Eye (tissue), 1 donor: Measurements from ENCODE around the gene PRPF6.
A peak's percentile ranks its signal among the peaks of the same experiment; 100 is the strongest.

Experiments used
- DNase-seq: peaks from one replicate; pipeline ENCODE4 v3.0.0-alpha.2; 2015

PRPF6 gene, protein sequence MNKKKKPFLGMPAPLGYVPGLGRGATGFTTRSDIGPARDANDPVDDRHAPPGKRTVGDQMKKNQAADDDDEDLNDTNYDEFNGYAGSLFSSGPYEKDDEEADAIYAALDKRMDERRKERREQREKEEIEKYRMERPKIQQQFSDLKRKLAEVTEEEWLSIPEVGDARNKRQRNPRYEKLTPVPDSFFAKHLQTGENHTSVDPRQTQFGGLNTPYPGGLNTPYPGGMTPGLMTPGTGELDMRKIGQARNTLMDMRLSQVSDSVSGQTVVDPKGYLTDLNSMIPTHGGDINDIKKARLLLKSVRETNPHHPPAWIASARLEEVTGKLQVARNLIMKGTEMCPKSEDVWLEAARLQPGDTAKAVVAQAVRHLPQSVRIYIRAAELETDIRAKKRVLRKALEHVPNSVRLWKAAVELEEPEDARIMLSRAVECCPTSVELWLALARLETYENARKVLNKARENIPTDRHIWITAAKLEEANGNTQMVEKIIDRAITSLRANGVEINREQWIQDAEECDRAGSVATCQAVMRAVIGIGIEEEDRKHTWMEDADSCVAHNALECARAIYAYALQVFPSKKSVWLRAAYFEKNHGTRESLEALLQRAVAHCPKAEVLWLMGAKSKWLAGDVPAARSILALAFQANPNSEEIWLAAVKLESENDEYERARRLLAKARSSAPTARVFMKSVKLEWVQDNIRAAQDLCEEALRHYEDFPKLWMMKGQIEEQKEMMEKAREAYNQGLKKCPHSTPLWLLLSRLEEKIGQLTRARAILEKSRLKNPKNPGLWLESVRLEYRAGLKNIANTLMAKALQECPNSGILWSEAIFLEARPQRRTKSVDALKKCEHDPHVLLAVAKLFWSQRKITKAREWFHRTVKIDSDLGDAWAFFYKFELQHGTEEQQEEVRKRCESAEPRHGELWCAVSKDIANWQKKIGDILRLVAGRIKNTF

DNA sequence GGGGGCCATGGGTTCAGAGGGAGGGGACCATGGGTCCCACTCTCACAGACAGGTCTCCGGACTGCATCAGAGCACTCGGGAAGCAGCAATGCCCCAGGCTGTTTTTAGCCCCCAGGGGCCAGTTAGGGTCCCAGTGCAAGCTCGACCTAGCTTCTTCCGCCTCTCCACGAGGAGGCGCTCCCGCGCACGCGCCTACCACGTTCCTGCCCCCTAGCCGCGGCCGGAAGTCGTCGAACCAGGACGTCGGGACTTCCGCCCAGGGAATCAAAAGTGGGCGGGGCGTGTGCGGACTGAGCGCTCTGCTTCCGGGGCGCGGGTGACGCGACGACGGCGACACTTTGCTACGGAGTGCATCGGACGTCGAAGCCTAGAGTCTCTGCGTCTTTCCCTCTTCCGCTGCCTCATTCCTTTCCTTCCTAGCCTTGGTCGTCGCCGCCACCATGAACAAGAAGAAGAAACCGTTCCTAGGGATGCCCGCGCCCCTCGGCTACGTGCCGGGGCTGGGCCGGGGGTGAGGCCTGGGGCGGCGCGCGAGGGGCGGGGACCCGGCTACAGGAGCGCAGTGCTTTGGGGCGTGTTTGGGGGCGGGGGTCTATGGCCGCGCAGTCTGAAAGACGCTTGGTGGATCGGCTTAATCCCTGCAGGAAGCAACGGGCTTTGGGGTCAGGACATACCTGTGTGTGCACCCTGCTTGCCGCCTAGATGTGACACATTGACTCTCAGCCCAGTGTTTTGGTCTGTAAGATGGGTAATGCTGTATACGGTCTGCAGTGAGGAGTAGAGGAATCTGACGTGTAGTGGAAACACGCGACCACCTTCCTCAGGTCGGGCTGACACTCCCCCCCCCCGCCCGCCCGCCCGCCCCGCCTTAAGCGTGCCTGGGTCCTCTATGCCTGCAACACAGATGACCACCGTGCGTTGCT is at the start of gene PRPF6:
Gene PRPF6 (plus strand): TSS at position 327 of the 923 bp plus-strand sequence. CDS start 114 bp downstream, at position 441.
- DNase-seq: peak; percentile 98

DNA sequence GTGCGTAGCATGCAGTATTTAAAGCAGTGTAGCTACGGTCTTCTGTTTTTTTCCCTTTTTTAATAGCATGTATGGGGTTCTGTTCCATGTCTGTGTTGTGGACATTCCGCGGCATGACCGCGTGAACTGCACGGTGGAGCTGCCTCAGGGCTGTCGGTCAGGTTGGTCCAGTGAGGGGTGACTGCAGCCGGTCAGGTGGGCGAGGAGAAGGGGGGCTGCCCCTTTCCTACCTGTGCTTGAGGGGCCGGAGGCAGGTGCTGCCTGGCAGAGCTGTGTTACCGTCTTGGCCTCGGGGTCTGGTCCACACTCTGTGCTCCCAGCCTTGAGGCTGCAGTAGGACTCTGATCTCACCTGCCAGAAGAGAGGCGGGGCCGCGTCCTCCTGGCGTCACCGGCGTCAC is 49.2 kb upstream of the PRPF6 start:
- DNase-seq: no peak

DNA sequence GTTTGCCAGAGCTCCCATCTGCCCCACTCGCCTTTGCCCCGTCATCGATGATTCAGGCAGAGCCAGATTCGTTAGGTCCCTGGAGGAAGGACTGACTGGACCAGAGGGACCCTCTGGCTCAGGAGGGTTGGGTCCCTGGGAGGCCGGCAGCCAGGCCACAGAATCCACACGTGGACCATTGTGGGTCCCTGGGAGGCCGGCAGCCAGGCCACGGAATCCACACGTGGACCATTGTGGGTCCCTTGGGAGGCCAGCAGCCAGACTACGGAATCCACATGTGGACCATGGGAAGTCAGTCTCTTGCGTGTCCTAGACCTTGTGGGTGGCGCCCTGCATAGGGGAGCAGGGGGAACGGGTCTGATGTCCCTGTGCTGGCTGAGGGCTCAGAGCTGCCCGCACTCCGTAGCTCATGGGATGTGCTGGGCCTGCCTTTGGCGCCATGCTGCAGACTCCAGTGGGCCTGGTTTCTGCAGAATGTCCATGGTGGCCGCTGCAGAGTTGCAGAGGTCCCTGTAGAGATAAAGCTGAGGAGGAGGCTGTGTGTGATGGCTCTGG is 48.2 kb upstream of the PRPF6 start:
- DNase-seq: no peak

DNA sequence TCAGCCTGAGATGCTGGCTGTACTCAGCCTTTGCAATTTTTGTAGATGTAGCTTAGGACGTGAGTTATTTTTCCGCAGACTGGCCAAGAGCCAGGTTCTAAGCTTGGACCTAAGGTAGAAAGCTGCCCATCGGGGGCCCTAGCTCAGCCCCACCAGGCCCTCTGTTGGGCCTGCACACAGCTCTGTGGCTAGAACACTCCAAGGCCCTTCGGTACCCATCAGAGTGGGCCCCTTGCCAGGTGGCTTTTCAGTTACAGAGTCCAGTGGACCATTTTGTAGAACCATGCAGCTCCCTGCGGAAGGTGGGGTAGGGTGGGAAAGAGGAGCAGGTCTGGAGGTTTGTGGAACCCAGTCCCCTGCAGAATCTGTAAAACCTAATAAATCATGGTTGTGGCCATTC is 47.3 kb upstream of the PRPF6 start:
- DNase-seq: no peak

DNA sequence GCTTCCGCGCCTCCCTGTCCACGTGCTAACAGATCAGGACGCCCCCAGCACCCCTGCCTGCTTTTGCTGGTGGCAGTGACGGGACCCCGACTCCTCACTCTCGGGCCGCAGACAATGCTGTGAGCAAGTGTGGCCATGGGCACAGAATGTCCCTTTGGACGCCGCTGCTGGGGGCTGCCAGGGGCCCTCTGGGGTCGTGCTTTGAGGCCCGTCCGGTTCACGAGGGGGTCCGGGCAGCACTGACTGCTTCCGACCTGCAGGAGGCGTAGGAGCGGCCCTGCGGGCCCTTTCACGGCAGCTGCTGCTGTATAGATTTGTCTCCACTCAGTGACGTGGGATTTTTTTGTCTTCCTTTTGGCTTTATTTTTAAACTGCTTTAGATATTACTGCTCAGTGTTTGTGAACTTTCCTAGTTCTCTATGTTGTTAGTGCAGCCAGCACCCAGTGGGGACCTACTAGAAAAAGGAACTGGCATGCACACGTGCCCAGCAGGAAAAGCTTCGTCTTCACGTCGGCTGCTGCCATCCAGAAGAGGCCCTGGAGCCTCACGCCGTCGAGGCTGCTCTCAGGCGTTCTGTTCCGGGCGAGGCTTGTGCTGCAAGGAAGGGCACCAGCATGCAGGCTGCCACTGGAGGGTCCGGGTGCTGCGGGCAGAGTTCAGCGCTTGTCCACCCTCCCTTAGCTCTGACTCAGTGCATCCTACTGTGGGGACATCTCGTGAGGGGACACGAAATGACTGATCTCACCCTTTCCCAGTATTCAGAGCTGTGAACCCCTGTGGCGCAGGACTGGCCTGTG is 46.5 kb upstream of the PRPF6 start:
- DNase-seq: no peak

DNA sequence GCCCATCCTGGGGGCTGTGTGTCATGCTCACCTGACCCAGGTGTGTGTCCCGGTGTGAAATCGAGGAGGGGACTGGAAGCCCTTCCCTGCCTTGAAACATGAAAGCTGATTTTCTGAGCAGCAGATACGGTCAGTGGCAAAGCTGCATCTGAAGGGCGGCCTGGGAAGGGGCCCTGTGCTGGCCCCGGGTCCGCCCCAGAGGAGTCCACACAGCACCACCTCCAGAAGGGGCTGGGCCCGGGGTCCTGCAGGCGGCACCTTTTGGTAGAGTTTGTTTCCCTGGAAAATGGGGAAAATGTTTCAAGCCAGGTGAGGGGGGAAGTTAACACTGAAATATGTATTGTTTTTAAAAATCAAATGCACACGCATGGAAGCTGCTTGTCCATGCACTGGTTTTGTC is 45.5 kb upstream of the PRPF6 start:
- no peak for DNase-seq

DNA sequence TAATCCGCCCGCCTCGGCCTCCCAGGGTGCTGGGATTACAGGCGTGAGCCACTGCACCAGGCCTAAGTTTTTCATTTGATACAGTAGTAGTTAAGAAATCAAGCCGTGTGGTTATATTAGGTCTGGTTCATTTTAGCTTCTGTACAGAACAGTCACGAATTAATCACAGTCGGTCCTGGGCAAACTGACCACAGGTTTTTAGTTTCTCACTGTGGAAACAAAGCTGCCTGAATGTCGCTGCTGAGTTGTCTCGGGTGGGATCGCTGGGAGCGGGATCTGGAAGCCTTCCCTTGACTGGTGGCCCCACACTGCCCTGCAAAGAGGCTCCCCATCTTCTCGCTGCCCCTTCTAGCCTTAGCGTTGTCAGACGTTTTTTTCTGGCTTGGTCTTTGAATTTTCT is 43.3 kb upstream of the PRPF6 start:
- no peak for DNase-seq

DNA sequence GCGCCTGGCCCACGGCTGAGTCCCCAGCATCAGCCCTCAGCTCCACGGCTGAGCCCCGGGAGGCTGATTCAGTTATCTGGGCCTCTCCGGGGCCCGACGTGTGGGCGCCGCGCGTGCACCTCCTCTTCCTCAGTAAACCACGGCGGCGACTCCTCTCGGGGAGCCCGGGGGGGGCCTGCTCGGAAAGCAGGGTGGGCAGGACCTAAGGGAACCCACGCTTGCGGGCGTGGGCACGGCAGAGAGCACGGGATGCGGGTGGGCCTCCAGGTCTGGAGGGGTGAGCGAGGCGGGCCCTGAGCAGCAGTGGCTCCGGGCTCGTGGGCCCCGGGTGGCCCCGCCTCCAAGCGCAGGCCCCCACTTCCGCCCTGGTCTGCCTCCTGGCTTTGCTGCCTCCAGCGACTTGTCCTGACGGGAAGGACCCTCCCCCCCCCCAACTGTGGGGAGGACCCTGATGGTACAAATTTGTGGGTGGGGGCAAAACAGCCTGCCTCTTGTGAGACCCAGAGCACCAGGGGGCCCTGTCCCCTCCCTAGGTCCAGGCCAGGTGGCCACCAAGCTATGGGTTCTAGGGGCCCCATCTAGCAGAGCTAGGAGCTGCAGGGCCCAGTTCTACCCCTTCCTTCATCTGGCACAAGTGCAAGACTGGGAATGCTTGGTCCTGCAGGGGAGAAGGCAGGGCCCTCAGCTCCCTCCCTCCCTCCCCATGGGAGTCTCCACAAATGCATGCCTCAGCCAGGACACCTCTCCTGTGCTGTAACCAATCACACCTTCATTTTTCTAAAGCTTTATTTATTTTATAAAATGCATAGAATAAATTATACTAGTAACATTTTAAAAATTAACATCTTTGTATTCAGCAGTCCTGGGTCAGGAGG is 41.6 kb upstream of the PRPF6 start:
- DNase-seq: no peak

DNA sequence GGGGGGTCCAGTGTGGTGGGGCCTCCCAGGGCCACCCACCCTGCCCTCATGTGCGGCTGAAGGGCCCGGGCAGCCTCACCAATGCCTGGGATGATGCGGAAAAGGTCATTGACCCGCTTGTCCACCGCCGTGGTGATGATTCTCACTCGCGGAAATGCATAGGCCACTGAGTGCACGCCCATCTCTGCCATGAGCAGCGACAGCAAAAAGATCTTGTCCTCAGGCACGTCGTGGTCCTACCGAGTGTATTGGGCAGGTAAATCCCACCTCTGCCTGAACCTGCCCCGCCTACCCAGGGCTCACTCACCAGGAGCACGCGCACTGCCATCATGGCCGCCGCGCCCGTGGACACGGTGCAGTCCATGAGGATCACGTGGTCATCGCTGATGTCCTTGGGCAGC is 40.9 kb upstream of the PRPF6 start:
- DNase-seq: no peak

DNA sequence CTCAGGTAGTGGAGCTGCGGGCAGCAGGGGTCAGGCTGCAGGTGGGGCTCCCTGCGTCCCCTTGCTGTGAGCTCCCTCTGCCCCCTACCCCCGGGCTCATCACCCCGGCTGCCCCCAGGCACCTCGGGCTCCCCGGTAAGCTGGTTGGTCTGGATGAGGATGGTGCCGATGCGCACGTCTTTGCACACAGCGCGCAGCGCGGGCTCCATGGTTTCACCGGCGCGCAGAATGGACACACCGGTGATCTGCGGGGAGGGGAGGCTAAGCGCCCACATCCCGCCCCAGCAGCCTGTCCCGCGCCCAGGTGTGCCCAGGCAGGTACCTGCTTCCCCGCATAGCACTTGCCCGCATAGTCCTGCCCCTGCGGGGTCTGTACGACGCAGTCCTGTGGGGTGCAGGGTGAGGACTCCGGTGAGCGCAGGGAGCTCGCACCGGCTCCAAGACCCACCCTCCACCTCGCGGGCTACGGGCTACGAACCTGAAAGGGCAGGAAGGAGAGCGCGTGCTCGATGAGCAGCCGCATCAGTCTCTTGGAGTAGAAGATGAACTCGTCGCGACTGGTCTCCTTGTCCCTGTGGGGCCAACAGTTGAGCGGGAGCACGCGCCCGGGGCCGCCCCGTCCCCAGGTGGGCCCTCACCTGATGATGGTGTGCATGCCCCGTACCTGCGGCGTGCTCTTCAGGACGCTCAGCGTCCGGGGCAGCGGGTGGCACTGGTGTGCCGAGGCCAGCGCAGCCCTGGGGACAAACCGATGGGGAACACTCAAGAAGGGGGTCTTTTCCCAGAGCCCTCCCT is 40.3 kb upstream of the PRPF6 start:
- DNase-seq: no peak

DNA sequence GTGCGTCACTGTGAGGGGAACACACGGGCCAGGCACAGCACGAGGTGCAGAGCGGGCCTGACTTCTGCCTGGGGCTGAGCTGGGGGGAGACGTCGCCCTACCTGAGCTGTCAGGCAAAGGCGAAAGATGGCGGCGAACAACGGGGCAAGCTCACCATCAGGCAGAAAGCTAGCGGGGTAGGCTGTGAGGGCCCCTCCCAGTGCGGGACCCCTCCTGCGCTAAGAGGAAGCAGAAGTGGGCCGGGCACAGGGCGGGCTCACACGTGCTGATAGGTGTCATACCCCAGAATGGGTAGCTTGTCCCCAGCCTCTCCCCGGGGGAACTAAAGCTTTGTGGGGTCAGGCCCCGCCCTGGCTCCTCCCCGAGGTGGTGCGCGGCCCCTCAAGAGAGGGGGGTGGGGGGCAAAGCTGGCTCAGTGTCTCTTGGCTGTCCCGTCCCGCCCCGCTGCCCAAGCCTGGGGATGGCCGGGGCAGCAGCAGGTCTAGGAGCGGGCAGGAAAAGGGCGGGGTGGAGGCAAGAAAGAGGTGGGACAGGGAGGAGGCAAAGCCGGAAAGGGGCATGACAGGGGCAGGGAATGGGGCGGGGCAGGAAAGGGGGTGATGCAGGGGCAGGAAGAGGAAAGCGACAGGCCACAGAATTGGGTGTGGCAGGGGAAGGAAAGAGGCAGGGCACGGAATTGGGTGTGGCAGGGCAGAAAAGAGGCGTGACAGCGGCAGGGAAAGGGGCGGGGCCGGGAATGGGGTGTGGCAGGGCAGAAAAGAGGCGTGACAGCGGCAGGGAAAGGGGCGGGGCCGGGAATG is 39.5 kb upstream of the PRPF6 start:
- DNase-seq: no peak

DNA sequence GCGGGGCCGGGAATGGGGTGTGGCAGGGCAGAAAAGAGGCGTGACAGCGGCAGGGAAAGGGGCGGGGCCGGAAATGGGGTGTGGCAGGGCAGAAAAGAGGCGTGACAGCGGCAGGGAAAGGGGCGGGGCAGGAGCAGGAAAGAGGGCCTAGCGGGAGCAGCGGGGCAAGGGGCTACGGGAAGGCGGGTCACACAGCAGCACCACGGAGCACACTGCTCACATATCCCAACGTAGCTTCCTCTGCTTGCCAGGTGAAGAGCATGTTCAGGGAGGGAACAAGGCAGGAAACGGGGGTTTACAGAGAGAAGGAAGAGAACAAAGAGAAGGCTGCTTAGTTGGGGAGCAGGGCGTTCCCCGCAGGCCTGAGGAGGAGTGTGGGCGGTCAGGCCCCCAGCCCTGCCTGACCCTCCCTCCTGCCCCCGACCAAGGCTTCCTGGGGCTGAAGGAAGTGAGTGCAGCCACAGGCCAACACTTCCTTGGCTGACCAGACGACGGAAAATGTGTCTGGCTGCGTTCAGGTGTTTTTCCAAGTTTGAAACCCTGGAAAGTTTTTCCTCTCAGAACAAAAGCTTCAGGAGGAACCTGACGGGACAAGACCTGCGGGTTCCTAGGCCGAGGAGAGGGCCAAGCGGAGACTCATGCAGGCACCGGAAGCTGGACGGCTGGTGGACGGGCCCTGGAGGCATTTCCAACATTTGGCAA is 38.5 kb upstream of the PRPF6 start:
- no peak for DNase-seq

DNA sequence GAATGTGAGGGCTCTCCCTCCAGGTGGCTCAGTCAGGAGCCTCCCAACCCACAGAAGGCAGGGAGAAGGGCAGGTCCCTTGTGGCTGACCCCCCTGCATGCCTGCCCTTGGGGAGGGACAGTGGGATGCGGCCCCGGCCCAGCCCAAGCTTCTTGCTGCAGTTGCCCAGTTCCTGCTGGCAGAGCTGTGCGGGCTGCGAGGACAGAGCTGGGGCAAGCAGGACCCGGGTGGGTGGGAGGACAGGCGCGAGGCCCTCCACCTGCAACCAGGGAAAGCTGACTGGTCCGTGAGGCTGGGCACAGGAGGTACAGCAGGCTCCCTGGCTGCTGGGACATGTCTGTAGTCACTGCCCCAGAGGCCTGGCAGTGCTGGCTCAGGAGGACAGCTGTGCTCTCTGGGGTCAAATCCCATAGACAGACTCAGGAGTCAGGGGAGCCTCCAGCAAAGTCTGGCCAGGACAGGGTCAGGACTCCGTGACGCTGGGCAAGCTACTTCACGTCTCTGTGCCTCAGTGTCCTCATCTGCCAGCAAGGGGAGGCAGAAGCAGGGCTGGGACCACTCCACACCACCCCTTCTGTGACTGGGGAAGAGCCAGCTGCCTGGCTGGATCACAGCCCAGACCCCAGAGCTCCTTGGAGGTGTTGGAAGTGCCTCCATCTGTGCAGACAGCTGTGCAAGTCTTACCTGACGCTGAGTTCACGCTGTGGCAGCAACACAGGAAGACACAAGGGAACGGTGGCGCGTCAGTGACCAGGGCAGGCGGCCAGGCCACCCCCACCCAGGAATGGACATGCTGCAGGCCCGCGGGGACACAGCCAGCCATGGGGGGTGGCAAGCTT is 37.7 kb upstream of the PRPF6 start:
- no peak for DNase-seq

DNA sequence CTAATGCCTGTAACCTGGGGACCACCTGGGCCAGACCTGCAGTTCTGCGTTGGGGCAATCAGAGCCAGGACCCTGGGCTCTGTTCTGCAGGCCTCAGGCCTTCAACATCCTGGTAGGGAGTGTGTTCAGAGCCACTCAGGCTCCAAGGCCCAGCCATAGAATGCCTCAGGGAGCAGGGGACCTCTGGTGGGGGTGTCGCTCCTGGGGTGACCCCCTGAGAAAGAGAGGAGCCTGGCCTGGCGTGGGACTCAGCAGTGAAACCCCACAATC is 37.2 kb upstream of the PRPF6 start:
- no peak for DNase-seq

DNA sequence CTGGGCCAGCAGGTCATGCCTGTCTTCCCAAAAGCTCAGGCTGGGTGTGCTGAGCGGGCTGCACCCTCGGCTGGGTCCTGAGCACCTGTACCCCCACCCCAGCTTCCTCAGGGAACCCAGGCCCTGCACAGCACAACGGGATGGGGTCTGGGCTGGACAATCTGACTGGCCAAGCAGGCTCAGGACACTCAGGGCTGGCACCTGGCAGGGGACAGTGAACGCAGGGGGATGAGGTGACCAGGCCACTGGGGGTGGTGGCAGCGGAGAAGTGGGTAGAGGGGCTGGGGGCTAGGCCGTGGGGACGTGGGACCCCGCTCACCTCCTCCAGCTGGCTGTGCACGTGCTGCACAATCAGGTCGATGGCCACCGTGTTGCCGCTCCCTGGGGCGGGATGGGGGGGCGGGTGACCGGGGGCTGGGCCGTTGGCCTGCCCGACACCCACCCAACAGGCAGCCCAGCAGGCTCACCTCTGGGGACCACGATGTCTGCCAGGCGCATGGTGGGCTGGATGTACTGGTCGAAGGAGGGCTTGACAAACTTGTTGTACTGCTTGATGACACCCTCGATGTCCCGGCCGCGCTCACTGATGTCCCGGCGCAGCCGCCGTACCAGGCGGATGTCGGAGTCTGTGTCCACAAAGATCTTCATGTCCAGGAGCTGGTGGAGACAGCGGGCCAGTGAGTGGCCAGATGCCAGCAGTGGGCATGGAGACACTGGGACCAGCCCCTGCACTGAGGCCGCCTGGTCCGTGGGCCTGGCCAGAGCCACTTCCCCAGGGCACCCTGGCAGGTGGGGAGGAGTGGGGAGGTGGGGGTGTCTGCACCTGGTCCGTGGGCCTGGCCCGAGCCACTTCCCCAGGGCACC is 36.6 kb upstream of the PRPF6 start:
- no peak for DNase-seq

DNA sequence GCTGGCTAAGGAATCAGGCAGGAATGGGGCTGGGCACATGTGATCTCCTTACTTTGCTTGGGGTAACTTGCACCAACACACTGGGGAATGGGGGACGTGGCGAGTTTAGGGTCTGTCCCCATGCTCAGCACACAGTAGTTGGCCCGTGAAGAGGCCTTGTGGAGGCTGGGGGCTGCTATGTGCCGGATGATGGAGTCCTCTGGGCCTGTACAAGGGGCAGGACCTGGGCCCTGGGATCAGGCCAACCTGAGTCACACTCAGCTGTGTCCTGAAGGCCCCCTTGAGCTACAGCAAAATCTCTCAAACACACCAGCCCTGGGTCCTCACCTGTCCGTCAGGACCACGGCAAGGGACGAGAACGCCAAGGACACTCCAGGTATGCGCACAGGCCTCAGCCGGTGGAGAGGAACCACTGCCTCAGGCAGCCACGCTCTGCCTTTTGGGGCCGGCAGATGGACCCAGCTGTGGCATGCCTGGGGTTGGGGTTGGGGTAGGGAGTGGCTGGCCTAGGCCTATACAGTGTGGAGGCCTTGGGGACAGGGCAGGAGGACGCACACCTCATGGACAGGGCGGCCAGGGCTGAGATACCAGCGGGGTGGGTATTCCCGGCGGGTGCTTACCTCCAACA is 35.8 kb upstream of the PRPF6 start:
- DNase-seq: no peak
